Hepatic stellate cell (primary cell): ENCODE results near the gene LHX1.

Experiments used
- DNase-seq: peaks from one replicate; pipeline ENCODE4 v3.0.0; 2011; ENCODE audit warnings: low spot score

The LHX1 gene

DNA sequence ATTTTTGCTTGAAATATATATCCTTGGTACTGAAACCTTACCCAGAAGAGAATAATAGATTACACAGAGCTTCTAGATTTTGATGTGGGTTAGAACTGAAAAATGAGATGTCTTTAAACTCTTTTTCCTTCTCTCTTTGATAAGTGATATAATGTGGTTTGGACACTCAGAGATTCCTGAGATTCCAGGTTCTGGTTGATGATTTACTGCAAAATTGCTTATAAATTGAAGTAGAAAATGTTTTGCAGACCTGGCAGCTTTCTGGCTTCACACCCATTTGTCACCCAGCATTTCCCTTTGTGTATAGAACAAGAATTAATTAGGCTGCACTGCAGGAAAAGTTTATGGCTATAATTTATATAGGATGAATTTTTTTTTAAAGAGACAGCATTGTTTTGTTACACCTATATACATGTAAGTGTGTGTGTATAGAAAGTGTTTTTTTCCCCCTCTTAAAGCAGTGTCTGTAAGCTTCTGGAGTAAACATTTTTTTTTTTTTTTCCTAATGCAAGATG lies 35.0 kb downstream of the LHX1 start:
- DNase-seq, result no peak

- no peak for DNase-seq
Measured at GRCh38 chr17:36972905-36973304, 35.6 kb downstream of the LHX1 start.

DNA sequence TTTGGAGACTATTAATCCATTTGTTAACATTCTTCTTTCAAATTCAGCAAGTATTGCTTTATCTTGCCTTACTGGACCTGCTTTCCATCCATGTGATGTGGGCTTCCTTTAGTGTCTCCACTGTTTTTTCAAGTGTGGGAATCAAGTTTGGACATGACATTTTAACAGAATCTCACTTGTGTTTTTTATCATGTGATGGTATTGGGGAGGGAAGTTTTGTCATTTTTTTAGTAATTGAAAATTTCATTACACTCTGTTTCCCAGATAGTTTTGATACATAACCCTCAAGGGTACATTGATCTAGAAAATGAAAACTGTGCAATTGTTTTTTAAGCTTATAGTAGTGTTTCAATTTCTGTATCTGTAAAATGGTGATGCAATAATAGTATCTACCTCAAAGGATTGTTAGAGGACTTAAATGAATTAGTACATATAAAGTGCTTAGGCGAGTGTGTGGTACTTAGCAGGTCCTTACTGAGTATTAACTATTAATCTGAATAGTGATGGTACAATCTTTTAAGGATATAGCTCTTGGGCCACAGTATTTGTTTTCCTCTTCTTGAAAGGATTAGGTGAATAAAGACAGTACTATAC lies 38.7 kb downstream of the LHX1 start:
- DNase-seq, result no peak

- no peak for DNase-seq
Measured at GRCh38 chr17:36977066-36977465, 39.8 kb downstream of the LHX1 start.

GRCh38 chr17:36977568-36977967 lies 40.3 kb downstream of the LHX1 start:
- DNase-seq, result no peak

DNA sequence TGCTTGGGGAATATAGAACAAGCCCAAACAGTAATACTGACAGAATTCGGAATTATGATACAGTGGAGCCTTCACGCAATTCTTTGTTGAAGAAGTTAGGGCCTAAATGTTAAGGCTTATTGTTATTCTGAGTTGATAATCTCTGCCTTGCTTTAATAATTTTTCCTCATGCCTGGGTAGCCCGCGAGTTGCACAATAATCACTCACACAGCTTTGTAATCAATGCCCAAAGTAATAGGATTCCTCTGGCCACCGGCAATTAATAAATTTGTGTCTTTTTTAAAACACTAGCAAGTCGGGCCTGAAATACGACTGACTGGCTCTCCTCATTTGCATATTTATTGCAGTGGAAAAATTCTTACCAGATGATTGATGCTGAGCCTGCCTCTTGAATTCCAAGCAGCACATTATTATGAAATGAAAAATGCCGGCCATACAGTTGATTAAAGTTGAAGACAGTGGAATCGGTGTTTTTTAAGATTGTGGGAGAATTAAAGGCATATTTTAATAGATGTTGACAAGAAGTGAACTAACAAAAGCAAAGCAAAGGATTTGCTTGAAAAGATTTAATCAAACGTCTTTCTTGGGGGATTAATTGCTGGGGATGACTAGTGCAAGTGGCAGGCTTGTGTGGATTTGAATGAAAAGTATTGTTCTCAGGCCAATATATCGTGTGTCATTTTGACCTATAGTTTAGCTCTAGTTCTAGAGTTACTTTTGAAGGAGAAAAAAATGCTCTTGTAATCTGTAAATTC lies 41.7 kb downstream of the LHX1 start:
- DNase-seq, result no peak

GRCh38 chr17:36979565-36979941 lies 42.3 kb downstream of the LHX1 start:
- no peak for DNase-seq

GRCh38 chr17:36980280-36980761 lies 43.0 kb downstream of the LHX1 start:
- DNase-seq, result peak; percentile 7

- DNase-seq, result no peak
Measured at GRCh38 chr17:36983618-36984017, 46.3 kb downstream of the LHX1 start.

- no peak for DNase-seq
Measured at GRCh38 chr17:36989173-36989572, 51.9 kb downstream of the LHX1 start.

- DNase-seq, result no peak
Measured at GRCh38 chr17:36992701-36993100, 55.4 kb downstream of the LHX1 start.

DNA sequence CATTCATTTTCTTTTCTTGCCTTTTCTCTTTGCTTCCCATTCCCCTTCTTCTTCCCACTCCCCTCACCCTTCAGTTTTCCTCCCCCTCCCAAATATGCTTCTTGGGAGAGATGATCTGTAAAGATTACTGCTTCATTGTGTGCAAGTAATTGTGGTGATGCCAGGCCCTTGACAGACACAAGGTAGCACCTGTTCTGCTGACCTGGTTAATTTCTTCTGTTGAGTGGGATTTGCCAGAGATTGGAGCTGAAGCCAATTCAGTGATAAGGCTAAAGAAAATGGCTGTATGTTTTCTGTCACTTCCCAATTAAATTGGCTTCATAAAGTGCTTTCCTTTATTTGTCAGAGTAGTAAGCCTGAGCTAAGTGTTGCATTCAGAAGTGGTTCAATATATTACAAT lies 56.0 kb downstream of the LHX1 start:
- no peak for DNase-seq
